CD4-positive, alpha-beta memory T cell (primary cell): Measurements from ENCODE around the gene KCNK3. TPM values are rescaled to one million over a fixed set of nuclear protein-coding genes. Genes with fewer than 3 reads are reported as not detected.

Experiments used
- CTCF ChIA-PET: fragments of 350-600 bp; sonication (Branson Sonifier 250); formaldehyde crosslinking; loops from one replicate; lab custom pipeline; 2021; ENCODE audit warnings: inconsistent platforms; ENCODE audit not compliant: partially characterized antibody; lab: Charles Lee
- POLR2A ChIA-PET: fragments of 350-600 bp; sonication (Branson Sonifier 250); formaldehyde crosslinking; loops from one replicate; lab custom pipeline; 2021; ENCODE audit not compliant: partially characterized antibody; lab: Charles Lee
- DNase-seq, 5 donors: peaks; one replicate each; pipeline versions ENCODE4 v3.0.0 to v3.0.0-alpha.2; 2020 to 2022; ENCODE audit warnings: mixed read lengths in 1 of 5
- H3K27ac ChIP-seq: one replicate; pipeline ENCODE4 v1.7.0; 2013; ENCODE audit warnings: low read depth, low read length
- H3K27me3 ChIP-seq: 2 replicates; pipeline ENCODE4 v1.7.0; 2013; ENCODE audit warnings: mild to moderate bottlenecking, low read length, moderate library complexity; ENCODE audit not compliant: insufficient read depth
- H3K36me3 ChIP-seq: 2 replicates; pipeline ENCODE4 v1.7.0; 2013; ENCODE audit warnings: mild to moderate bottlenecking, low read length, moderate library complexity; ENCODE audit not compliant: insufficient read depth
- H3K4me1 ChIP-seq: 2 replicates; pipeline ENCODE4 v1.7.0; 2013; ENCODE audit warnings: mild to moderate bottlenecking, low read length, moderate library complexity; ENCODE audit not compliant: insufficient read depth
- H3K4me3 ChIP-seq, 2 donors: one replicate each; pipeline ENCODE4 v1.7.0; 2013; ENCODE audit warnings: low read length in 2 of 2, mild to moderate bottlenecking in 1 of 2
- H3K9me3 ChIP-seq, 2 donors: one replicate each; pipeline ENCODE4 v1.7.0; 2013; ENCODE audit warnings: low read length in 2 of 2, control low read depth in 1 of 2; ENCODE audit not compliant: control insufficient read depth in 1 of 2
- H3K27ac Mint-ChIP-seq, 7 donors: one replicate each; pipeline ENCODE4 v1.8.0; 2020 to 2021; ENCODE audit warnings: mixed read lengths in 7 of 7, mild to moderate bottlenecking in 6 of 7, inconsistent platforms in 3 of 7, moderate library complexity in 3 of 7
- H3K27me3 Mint-ChIP-seq, 2 donors: one replicate each; pipeline ENCODE4 v1.8.0; 2020 to 2021; ENCODE audit warnings: mixed read lengths in 2 of 2
- H3K36me3 Mint-ChIP-seq, 2 donors: one replicate each; pipeline ENCODE4 v1.8.0; 2020 to 2021; ENCODE audit warnings: mixed read lengths in 2 of 2, inconsistent platforms in 1 of 2, mild to moderate bottlenecking in 1 of 2
- H3K4me1 Mint-ChIP-seq, 4 donors: one replicate each; pipeline ENCODE4 v1.8.0; 2020 to 2021; ENCODE audit warnings: mixed read lengths in 4 of 4, mild to moderate bottlenecking in 1 of 4
- H3K4me3 Mint-ChIP-seq, 8 donors: one replicate each; pipeline ENCODE4 v1.8.0; 2020 to 2021; ENCODE audit warnings: mixed read lengths in 8 of 8, mild to moderate bottlenecking in 7 of 8, moderate library complexity in 6 of 8, inconsistent platforms in 3 of 8
- H3K9me3 Mint-ChIP-seq, 8 donors: one replicate each; pipeline ENCODE4 v1.8.0; 2020 to 2021; ENCODE audit warnings: mixed read lengths in 8 of 8, mild to moderate bottlenecking in 5 of 8, inconsistent platforms in 3 of 8, moderate library complexity in 1 of 8
- intact Hi-C: fragments of 100-400 bp; cut with micrococcal nuclease; formaldehyde crosslinking; loops from one replicate; pipeline ENCODE4 v1.15.1; 2023
- polyA plus RNA-seq, 2 donors: library from polyadenylated mRNA; unstranded; fragments of 300-500 nt; fragmentation: Illumina TruSeq; gene quantifications; one replicate each; pipeline ENCODE4 v1.2.3, GENCODE V29; 2021
- total RNA-seq, 2 experiments: library from RNA; stranded (reverse); gene quantifications; one replicate each; pipeline ENCODE4 v1.2.3, GENCODE V29; 2021

Gene KCNK3
- total and polyA plus RNA-seq, 4 experiments from 2014 or later, result not detected

DNA sequence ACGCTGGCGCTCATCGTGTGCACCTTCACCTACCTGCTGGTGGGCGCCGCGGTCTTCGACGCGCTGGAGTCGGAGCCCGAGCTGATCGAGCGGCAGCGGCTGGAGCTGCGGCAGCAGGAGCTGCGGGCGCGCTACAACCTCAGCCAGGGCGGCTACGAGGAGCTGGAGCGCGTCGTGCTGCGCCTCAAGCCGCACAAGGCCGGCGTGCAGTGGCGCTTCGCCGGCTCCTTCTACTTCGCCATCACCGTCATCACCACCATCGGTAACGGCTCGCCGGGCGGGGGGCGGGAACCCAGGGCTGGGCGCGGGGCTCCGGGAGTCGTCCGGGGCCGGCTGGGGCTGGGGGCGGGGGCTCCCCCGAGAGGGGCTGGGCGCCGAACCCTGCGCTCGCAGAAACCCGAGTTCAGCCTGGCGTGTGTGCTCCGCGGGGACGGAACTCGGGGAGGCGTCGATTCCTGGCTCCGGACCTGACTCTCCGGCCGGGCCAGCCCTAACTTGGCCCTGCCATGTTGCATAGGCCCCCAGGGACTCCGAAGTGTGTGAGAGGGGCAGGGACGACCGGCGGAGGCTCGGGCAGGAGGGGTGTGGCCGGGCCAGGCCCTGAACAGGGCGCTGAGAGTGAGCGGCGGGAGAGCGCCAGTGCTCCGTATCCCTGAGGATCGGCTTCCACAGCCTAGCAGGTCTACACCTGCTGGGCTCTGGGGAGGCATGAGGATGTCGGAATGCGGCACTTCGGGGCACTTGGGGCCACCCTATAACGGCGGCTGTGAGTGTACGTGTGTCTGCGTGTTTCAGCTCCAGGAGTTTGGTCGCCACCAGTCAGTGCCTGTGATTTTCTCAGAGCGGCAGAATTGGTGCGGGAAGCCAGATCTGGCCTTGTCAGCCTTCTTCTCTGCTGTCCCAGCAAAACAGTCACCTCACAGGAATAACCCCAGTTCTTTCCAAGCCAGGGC lies 651 bp downstream of the KCNK3 start:
- H3K9me3 ChIP-seq, result no peaks in the 10 kb centered on the region
- peaks cover 0 to 6% of the 10 kb centered on the region in 2 donors for H3K36me3 Mint-ChIP-seq
- H3K9me3 Mint-ChIP-seq, result peaks cover 0 to 5% (median 0%) of the 10 kb centered on the region in 8 donors
- H3K27ac ChIP-seq, result no peak overlapping the region
- peaks cover 13% of the 10 kb centered on the region for H3K27me3 ChIP-seq
- no peaks in the 10 kb centered on the region for H3K4me1 ChIP-seq
- POLR2A ChIA-PET, result interaction anchor here (0.5 kb wide), 1 partner anchor 105 kb away, joined by 3 read pairs; no protein-coding TSS in a partner anchor
- H3K27ac Mint-ChIP-seq, result no peak overlapping the region
- H3K27me3 Mint-ChIP-seq, result peaks cover 54 to 62% of the 10 kb centered on the region in 2 donors
- intact Hi-C loops, result no loop called here
- peak overlapping the region in 3 of 8 donors; percentile 17 to 65 (median 47) for H3K4me3 Mint-ChIP-seq
- H3K4me3 ChIP-seq, result no peak overlapping the region
- peaks cover 5 to 10% (median 6%) of the 10 kb centered on the region in 4 donors for H3K4me1 Mint-ChIP-seq
- CTCF ChIA-PET, result no interaction called here
- DNase-seq, result no peak
- no peaks in the 10 kb centered on the region for H3K36me3 ChIP-seq

DNA sequence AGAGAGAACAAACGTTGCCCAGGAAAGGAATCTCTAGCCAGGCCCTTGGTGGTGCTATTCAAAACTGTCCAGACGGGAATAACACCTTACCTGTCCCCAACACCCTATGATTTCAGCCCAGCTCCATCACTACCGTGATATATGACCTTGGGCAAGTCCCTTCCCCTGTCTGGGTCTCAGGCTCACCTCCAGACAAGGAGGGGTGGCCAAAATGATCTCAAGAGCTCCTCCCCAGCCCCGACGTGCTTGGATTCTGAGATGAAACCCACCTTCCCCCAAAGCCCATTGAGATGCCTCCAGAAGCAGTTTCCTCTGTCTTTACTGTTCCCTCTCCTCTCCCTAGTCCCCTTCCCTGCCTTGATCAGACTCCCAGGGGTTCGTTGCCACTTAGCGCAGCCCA lies 1.5 kb downstream of the KCNK3 start:
- Mint-ChIP-seq H3K4me3 (peak overlapping the region in 1 of 8 donors; percentile 46), H3K4me1 (peaks cover 5 to 10% (median 6%) of the 10 kb centered on the region in 4 donors), H3K36me3 (peaks cover 0 to 6% of the 10 kb centered on the region in 2 donors), H3K9me3 (peaks cover 0 to 5% (median 0%) of the 10 kb centered on the region in 8 donors), H3K27ac (peak overlapping the region in 1 of 7 donors; percentile 59), H3K27me3 (peaks cover 54 to 65% of the 10 kb centered on the region in 2 donors)
- Histone ChIP-seq H3K9me3 (no peaks in the 10 kb centered on the region), H3K4me1 (no peaks in the 10 kb centered on the region), H3K27ac (no peak overlapping the region), H3K36me3 (no peaks in the 10 kb centered on the region), H3K27me3 (peaks cover 10% of the 10 kb centered on the region), H3K4me3 (no peak overlapping the region)
- ChIA-PET POLR2A (no interaction called here), CTCF (no interaction called here)
- DNase-seq, result no peak
- intact Hi-C loops, result no loop called here

DNA sequence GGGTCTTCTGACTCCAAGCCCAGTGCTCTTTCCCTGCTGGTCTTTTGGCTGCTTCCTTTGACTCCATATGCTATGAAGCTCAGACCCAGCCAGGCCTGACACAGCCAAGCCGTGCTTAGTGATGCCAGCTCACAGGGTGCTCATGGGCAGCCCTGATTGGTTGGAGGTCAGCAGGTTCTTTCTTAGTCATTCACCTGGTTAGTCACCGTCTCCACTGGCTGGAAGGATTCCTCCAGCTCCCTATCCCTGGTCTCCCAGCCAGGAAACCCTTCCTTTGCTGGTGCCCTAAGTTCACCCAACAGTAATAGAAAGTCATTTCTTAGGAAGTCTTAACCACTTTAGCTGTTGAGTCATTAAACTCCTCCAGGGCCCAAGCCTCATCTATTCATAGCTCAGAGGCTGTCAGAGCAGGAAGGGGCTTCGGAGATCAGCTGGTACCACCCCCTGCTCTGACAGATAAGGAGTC lies 3.9 kb downstream of the KCNK3 start:
- intact Hi-C loops, result no loop called here
- Mint-ChIP-seq H3K36me3 (peaks cover 0 to 6% of the 10 kb centered on the region in 2 donors), H3K4me1 (peaks cover 5 to 10% (median 6%) of the 10 kb centered on the region in 4 donors), H3K4me3 (no peak overlapping the region), H3K9me3 (peaks cover 0 to 5% (median 0%) of the 10 kb centered on the region in 8 donors), H3K27ac (no peak overlapping the region), H3K27me3 (peaks cover 47 to 61% of the 10 kb centered on the region in 2 donors)
- Histone ChIP-seq H3K9me3 (no peaks in the 10 kb centered on the region), H3K27me3 (peaks cover 9% of the 10 kb centered on the region), H3K27ac (no peak overlapping the region), H3K4me1 (no peaks in the 10 kb centered on the region), H3K4me3 (no peak overlapping the region), H3K36me3 (no peaks in the 10 kb centered on the region)
- DNase-seq, result no peak
- POLR2A ChIA-PET, result no interaction called here
- CTCF ChIA-PET, result no interaction called here

DNA sequence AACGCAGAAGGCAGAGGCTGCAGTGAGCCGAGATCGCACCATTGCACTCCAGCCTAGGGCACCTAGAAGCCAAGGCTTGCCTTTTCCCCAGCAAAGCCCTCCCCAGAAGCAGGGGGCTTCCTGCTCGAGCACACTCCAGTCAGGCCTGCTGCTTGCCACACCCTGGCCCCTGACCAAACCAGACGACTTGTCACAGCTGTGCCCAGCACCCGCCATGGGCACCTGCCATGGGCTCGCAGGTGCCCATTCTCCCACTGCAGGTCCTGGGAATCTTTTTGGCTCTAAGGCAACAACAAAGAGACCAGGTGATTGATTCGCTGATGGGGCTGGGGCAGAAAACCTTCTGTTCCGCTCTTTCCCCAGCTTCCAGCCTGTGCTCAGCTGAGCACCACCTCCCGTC lies 4.9 kb downstream of the KCNK3 start:
- H3K4me1 Mint-ChIP-seq, result peaks cover 2 to 7% (median 5%) of the 10 kb centered on the region in 4 donors
- no peak overlapping the region for H3K27ac Mint-ChIP-seq
- POLR2A ChIA-PET, result no interaction called here
- no peak overlapping the region for H3K4me3 ChIP-seq
- H3K36me3 ChIP-seq, result no peaks in the 10 kb centered on the region
- H3K36me3 Mint-ChIP-seq, result peaks cover 0 to 3% of the 10 kb centered on the region in 2 donors
- no peaks in the 10 kb centered on the region for H3K4me1 ChIP-seq
- peaks cover 0 to 3% (median 0%) of the 10 kb centered on the region in 8 donors for H3K9me3 Mint-ChIP-seq
- peaks cover 9% of the 10 kb centered on the region for H3K27me3 ChIP-seq
- H3K27ac ChIP-seq, result no peak overlapping the region
- no peak for DNase-seq
- intact Hi-C loops, result no loop called here
- H3K27me3 Mint-ChIP-seq, result peaks cover 44 to 58% of the 10 kb centered on the region in 2 donors
- H3K4me3 Mint-ChIP-seq, result no peak overlapping the region
- no peaks in the 10 kb centered on the region for H3K9me3 ChIP-seq
- CTCF ChIA-PET, result no interaction called here

DNA sequence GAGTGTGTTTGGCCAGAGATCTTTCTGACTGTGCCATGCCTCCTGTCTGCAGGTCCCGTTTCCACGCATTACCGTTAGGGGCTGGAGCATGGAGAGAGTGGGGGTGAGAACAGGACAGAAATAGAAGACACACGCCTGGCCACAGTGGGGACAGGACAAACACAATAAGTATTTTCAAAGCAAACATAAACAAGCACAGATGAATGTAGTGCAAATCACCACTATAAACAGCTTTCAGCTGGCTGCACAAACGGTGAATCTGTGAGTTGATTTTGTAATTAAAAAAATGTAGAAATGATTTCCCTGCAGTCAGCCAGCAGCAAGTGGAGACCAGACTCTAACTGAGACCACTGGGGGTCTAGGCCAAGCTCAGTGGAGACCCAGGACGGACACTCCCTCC lies 6.8 kb downstream of the KCNK3 start:
- no peaks in the 10 kb centered on the region for H3K36me3 Mint-ChIP-seq
- ChIA-PET CTCF (no interaction called here), POLR2A (no interaction called here)
- H3K4me3 Mint-ChIP-seq, result no peak overlapping the region
- Histone ChIP-seq H3K36me3 (no peaks in the 10 kb centered on the region), H3K4me3 (no peak overlapping the region), H3K27ac (no peak overlapping the region), H3K27me3 (no peaks in the 10 kb centered on the region), H3K4me1 (no peaks in the 10 kb centered on the region), H3K9me3 (no peaks in the 10 kb centered on the region)
- intact Hi-C loops, result no loop called here
- H3K4me1 Mint-ChIP-seq, result peaks cover 0 to 2% (median 0%) of the 10 kb centered on the region in 4 donors
- no peak for DNase-seq
- no peak overlapping the region for H3K27ac Mint-ChIP-seq
- H3K9me3 Mint-ChIP-seq, result peaks cover 0 to 3% (median 0%) of the 10 kb centered on the region in 8 donors
- H3K27me3 Mint-ChIP-seq, result peaks cover 34 to 52% of the 10 kb centered on the region in 2 donors

DNA sequence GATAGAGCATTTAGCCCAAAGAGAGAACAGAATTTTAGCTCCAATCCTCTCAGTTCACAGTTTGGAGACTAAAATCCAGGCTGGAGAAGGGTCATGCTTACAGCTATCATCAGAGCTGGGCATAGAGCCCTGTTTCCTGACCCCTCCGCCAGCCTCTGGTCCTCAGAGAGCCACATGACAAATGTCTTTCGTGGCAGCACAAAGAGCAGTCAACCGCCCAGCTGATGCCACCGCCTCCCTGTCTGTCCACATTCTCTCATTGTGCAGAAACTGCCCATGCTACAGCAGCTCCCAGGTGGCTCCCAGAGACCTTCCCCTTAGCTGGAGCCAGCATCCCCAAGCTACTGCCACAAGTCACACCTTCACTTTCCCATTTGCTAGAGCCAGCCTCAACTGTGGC lies 7.6 kb downstream of the KCNK3 start:
- intact Hi-C loops, result no loop called here
- POLR2A ChIA-PET, result no interaction called here
- CTCF ChIA-PET, result no interaction called here
- H3K4me1 ChIP-seq, result no peaks in the 10 kb centered on the region
- DNase-seq, result no peak
- H3K4me3 ChIP-seq, result no peak overlapping the region
- H3K27ac ChIP-seq, result no peak overlapping the region
- H3K36me3 ChIP-seq, result no peaks in the 10 kb centered on the region
- peaks cover 27 to 45% of the 10 kb centered on the region in 2 donors for H3K27me3 Mint-ChIP-seq
- H3K27ac Mint-ChIP-seq, result no peak overlapping the region
- no peaks in the 10 kb centered on the region for H3K27me3 ChIP-seq
- H3K4me1 Mint-ChIP-seq, result no peaks in the 10 kb centered on the region
- H3K9me3 Mint-ChIP-seq, result peaks cover 0 to 2% (median 0%) of the 10 kb centered on the region in 8 donors
- no peaks in the 10 kb centered on the region for H3K36me3 Mint-ChIP-seq
- no peaks in the 10 kb centered on the region for H3K9me3 ChIP-seq
- no peak overlapping the region for H3K4me3 Mint-ChIP-seq

DNA sequence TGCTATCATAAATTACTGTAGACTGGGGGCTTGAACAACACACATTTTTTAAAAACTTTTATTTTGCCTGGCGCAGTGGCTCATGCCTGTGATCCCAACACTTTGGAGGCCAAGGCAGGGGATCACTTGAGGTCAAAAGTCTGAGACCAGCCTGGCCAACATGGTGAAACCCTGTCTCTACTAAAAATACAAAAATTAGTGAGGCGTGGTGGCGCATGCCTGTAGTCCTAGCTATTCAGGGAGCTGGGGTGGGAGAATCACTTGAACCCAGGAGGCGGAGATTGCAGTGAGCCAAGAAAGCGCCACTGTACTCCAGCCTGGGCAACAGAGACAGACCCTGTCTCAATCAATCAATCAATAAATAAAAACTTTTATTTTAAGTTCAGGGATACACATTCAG lies 9.1 kb downstream of the KCNK3 start:
- no peak overlapping the region for H3K4me3 Mint-ChIP-seq
- H3K36me3 ChIP-seq, result no peaks in the 10 kb centered on the region
- intact Hi-C loops, result no loop called here
- ChIA-PET POLR2A (no interaction called here), CTCF (no interaction called here)
- H3K36me3 Mint-ChIP-seq, result no peaks in the 10 kb centered on the region
- H3K9me3 Mint-ChIP-seq, result peaks cover 0 to 2% (median 0%) of the 10 kb centered on the region in 8 donors
- H3K27me3 Mint-ChIP-seq, result peaks cover 16 to 34% of the 10 kb centered on the region in 2 donors
- H3K9me3 ChIP-seq, result no peaks in the 10 kb centered on the region
- DNase-seq, result no peak
- no peaks in the 10 kb centered on the region for H3K4me1 Mint-ChIP-seq
- H3K27me3 ChIP-seq, result no peaks in the 10 kb centered on the region
- H3K27ac ChIP-seq, result no peak overlapping the region
- no peak overlapping the region for H3K4me3 ChIP-seq
- no peak overlapping the region for H3K27ac Mint-ChIP-seq
- H3K4me1 ChIP-seq, result no peaks in the 10 kb centered on the region
